22Rv1 (cell line): ENCODE measurements around the gene MTF1.
"Not testable (repeated sequence)": the region's sequence is repeated elsewhere in the genome, so short reads cannot be mapped to it uniquely, and the experiment has no call there.

Source experiments
- CTCF ChIP-seq: fragments of 450-650 bp; IDR thresholded peaks from 2 replicates; pipeline ENCODE4 v1.5.1; 2017; ENCODE audit warnings: mild to moderate bottlenecking
- ZFX ChIP-seq: fragments of 450-650 bp; IDR thresholded peaks from 2 replicates; pipeline ENCODE4 v1.6.1; 2017; ENCODE audit warnings: antibody characterized with exemption, borderline replicate concordance

- TF ChIP-seq CTCF, ZFX: not testable (repeated sequence)
Measured at GRCh38 chr1:37906591-37906990, 47.2 kb upstream of the MTF1 start.
